ENCODE results near the gene TRIM66. TPM values are rescaled to one million over a fixed set of nuclear protein-coding genes. Genes with fewer than 3 reads are reported as not detected.

Gene TRIM66
- total RNA-seq, 2 donors from 2014 or later = 9.9 to 12.5 TPM

DNA sequence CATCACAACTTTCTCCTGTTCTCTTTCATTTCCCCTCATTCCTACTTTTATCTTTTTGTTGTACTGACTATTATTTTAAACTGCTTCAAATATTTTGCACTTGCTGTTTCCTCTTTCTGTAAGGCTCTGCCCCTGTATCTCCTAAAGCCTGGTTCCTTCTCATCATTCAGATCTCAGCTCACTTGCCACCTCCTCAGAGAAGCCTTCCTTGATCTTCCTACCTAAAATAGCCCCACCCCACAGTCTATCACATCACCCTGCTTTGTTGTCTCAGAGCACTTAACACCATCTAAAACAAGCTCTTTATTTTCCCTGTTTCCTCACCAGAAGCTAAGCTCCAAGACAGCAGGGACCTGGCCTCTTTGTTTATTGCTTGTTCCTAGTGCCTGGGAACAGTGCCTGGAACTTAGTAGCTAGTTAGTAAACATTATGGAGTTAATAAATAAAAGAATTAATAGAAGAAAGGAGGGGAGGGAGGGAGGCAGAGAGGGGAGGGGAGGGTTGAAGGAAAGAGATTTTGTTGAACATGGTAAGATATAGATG, 85.9 kb downstream of the TRIM66 start:
- ATAC-seq (no peak), DNase-seq (no peak)
- intact Hi-C loops (cut with DNase I, micrococcal nuclease) = no loop called here

- intact Hi-C loops (cut with DNase I, micrococcal nuclease) = no loop called here
- ATAC-seq (peak; percentile 97), DNase-seq (peak; percentile 51 to 66)
Measured at GRCh38 chr11:8593935-8594909, 88.2 kb downstream of the TRIM66 start, which contains the start of gene STK33. Gene STK33, minus strand, starts transcription at chr11:8594228. Its CDS starts 119,323 bp downstream, at chr11:8474905.

GRCh38 chr11:8593455-8593854, 89.0 kb downstream of the TRIM66 start:
- DNase-seq (no peak), ATAC-seq (peak; percentile 9)
- intact Hi-C loops (cut with DNase I, micrococcal nuclease) = no loop called here

GRCh38 chr11:8587915-8588314, 94.5 kb downstream of the TRIM66 start:
- no peak for DNase-seq
- no peak for ATAC-seq
- intact Hi-C loops (cut with DNase I, micrococcal nuclease) = no loop called here

DNA sequence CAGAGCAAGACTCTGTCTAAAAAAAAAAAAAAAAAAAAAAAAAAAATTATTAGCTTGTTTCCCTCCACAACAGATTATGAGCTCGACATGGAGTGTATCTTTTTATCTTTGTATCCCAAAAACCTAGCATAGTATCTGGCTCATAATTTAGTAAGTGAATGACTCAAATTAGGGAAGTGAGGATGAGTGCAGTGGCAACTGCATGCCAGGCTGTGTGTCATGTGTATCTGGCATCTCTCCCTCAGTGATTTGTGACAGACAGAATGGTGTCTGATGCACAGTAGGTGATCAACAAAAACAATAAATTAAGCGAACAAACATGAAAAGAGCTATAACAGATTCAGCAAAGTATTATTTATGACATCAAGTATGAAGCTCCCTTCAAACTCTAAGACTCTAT, 95.7 kb downstream of the TRIM66 start:
- DNase-seq (no peak), ATAC-seq (no peak)
- intact Hi-C loops (cut with DNase I, micrococcal nuclease) = no loop called here

- intact Hi-C loops (cut with DNase I, micrococcal nuclease) = no loop called here
- no peak for ATAC-seq
Measured at GRCh38 chr11:8586184-8586583, 96.3 kb downstream of the TRIM66 start.

DNA sequence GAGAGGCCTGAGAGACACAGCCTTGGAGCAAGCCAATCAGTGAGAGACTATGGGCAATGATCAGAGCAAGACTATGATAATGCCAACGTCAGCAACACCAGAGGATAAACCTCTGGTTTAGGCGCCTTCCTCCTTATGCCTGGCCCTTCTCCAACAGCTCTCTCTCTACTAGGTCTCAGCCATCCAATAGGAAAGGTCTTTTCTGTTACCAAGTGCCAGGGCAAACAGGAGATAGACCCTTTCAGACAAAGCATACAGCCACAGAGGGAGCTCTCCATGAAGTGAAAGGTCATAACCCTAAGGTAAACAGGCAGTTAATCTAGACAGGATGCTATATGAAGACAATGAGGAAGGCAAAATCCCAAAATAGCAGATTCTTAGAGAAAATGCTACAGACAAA, 98.0 kb downstream of the TRIM66 start:
- intact Hi-C loops (cut with DNase I, micrococcal nuclease) = no loop called here
- DNase-seq (no peak), ATAC-seq (peak; percentile 25)

More at GRCh38 chr11:8586184-8586583, 96.3 kb downstream of the TRIM66 start:
- DNase-seq = no peak

DNA sequence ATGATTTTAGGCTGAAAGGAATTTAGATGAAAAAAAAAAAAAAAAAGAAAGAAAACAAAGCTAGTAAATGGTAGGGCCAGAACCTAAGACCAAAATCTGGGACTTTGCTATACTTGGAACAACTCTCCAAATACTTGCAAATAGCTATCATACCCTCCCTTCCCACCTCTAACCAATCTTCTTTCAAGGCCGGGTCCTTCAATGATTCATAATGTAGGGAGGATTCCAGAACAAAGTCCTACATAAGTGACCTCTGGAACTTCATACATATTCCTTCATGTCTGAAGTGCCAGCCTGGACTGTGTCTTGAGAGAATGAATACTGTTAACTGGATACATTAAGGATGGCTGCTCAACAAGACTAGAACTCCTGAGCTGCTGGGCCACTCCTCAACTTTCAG, 98.4 kb downstream of the TRIM66 start:
- no peak for DNase-seq
- peak; percentile 88 for ATAC-seq
- intact Hi-C loops (cut with DNase I, micrococcal nuclease) = no loop called here

- intact Hi-C loops (cut with DNase I, micrococcal nuclease) = no loop called here
- DNase-seq (no peak), ATAC-seq (no peak)
Measured at GRCh38 chr11:8581300-8581699, 101.2 kb downstream of the TRIM66 start.

GRCh38 chr11:8577791-8578581, 104.5 kb downstream of the TRIM66 start:
- intact Hi-C loops (cut with DNase I, micrococcal nuclease) = no loop called here
- no peak for ATAC-seq
- DNase-seq = no peak

- intact Hi-C loops (cut with DNase I, micrococcal nuclease) = no loop called here
- ATAC-seq (no peak), DNase-seq (no peak)
Measured at GRCh38 chr11:8574798-8575197, 107.7 kb downstream of the TRIM66 start.

DNA sequence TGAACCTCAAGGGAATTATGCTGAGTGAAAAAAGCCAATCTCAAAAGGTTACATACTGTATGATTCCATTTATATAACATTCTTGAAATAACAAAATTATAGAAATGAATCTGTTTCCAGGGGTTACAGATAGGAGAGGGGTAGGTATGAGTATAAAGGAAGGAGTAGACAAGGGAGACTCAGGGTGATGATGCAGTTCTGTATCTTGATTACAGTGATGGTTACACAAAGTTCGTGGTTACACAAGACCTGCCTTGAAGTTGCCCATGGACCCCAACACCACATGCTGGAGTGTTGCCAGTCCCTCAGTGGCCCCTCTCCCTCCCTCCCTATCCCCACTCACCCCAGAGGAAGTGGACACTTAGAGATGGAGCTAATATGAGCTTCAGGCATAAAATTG, 108.7 kb downstream of the TRIM66 start:
- DNase-seq = no peak
- intact Hi-C loops (cut with DNase I, micrococcal nuclease) = no loop called here
- no peak for ATAC-seq

DNA sequence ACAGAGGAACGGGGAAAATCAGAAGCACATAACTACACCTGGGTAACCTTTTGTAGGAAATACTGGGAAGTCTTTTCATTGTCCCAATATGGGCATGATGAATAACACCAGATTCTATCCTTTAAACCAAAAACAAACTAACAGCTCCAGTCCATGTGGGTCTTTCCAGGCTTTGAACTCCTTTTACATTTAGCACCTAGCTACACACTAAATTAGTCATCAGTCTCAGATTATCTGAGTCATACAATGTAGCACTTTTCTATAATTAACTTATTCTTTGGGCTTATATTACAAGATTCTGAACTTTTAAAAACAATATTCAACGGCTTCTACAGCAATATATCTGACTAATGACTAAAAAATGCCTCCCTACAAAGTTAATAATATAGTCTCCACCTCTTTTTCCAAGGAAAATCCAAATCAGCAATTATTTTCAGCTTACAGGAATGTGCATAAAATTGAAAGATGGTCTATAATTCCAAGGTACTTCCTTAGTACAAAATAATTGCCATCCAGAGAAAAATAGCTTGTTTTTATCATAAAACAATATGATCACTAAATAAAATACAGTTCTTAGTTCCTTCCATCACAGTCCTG, 114.8 kb downstream of the TRIM66 start:
- ATAC-seq (no peak), DNase-seq (no peak)
- intact Hi-C loops (cut with DNase I, micrococcal nuclease) = loop anchor here (5.0 to 10.0 kb wide), 4 partner anchors 240 to 373 kb away; no protein-coding TSS in a partner anchor

- ATAC-seq (peak; percentile 76), DNase-seq (peak in 1 of 2 donors; percentile 16)
- intact Hi-C loops (cut with DNase I, micrococcal nuclease) = loop anchor here (5.0 to 10.0 kb wide), 4 partner anchors 239 to 372 kb away; no protein-coding TSS in a partner anchor
Measured at GRCh38 chr11:8566613-8567210, 115.8 kb downstream of the TRIM66 start.

- no peak for ATAC-seq
- DNase-seq = no peak
- intact Hi-C loops (cut with DNase I, micrococcal nuclease) = loop anchor here (10.0 kb wide), 2 partner anchors 340 to 370 kb away; no protein-coding TSS in a partner anchor
Measured at GRCh38 chr11:8564526-8564925, 117.9 kb downstream of the TRIM66 start.

All from left colon (tissue), 2 donors.